AML-193 (cell line): ENCODE measurements around the gene SMAD5.

Experiments used
- DNase-seq, 2 experiments: peaks; one replicate each; lab custom pipeline; 2025; lab: John Stamatoyannopoulos, UW

SMAD5 gene

DNA sequence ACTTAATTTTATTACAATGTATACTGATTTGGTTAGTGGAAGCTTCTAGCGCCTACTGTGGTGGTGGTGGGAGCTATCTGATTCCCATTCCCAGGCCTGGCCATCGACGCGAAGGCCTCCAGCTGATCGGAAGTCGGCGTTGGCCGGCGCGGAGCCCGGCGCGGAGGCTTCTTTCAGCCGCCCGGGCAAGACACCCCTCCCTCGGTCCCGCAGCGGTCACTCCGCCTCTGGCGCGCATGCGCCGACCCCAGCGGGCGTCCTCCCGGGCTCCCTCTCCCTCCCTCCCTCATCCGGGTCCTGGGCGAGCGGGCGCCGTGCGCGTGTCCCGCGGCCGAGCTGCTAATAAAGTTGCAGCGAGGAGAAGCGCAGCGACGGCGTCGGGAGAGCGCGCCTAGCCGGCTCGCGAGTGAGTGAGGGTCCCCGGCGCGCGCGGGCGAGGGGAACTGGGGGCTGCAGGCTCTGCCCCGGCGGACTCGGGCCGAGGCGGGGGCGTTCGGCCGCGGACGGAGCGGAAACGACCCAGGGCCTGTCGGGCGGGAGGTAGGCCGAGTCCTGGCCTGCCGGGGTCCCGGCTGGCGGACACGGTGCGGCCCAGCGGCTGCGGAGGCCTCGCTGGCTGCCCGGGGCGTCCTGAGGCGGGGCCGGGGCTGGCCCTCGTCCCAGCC lies at the start of gene SMAD5:
Gene SMAD5, plus strand, starts transcription at position 289 of the 665 bp plus-strand sequence. CDS start 20,916 bp downstream, outside the sequence.
- peak; percentile 35 to 47 for DNase-seq

DNA sequence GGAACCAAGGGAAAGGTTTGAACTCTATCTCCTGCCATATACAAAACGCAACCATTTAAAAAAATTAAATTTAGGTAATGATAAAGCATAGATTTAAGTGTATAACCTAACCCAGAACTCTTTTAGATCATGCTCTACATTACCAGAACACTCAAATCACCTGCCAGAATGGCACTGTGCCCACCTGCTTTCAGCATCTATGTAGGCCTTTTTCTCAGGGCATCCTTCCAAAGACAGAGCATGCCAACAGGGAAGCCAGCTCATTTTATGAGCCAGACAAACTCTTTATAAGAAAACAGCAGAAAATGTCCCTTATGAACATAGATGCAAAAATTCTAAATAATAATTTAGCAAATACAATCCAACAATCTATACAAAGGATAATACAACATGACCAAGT lies 47.9 kb upstream of the SMAD5 start:
- no peak for DNase-seq

DNA sequence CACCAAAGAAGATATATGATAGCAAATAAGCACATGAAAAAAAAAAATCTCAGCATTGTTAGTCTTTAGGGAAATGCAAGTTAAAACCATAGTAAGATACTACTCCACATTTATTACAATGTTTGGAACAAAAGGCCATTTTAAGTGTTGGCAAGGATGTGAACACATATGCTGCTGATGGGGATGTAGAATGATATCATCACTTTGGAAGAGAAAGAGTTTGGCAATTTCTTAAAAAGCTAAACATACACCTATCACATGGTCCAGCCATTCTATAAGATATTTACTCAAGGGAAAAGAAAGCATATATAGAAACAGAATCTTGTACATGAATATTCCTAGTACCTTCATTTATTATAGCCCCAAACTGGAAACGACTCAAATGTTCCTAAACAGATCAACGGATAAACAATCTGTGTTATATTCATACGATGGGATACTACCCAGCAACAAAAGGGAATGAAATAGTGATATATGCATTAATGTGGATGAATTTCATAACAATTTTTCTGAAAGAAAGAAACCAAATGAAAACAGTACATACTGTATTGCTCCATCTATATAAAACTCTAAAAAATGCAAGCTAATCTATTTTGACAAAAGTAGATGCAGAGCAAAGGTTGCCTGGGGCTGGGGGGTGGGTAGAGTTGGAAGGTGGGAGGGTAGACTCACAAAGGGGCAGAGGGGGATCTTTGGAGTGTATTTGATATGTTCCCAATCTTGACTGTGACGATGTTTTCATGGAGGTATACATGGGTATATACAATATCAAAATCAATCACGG lies 45.7 kb upstream of the SMAD5 start:
- DNase-seq: no peak

DNA sequence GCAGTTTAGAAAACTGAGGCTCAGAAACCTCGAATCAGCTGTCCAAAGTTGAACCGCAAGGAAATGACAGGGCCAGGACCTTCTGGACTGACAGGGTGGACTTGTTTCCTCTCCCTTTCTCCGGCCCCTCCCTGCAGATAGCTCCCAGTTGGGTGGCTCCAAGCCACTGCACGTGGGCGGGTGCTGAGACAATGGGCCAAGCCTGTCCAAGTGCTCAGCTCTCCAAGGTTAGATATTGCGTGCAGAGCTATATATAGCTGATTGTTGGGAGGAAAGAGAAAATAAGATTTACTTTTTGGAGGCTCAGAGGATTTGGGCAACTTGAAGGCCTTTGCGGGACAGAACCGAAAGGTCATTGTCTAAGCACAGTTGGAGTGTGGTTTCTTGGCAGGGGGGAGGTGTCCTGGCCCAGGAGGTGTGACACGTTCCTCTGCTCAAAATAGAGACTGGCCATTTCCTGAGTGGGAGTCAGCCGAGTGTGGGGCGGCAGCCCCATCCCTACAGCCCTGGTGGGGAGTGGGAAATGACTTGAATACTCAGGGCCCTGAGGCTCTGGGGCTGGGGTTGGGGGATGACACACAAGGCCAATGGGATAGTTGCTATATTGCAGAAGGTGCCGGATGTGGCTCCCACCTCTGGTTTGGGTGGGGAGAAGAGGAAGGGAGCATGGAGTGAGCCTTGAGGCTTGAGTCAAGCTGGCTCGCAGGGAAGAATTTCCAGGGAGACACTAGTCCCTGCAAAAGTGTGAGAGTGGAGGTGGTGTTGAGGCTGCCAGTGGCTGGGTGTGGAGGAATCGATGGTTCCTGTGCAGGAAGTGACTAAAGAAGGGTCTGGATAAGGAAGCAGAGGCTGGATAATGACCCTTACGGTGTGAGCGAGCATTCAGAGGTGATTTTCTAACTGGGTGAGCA lies 44.4 kb upstream of the SMAD5 start:
- no peak for DNase-seq

DNA sequence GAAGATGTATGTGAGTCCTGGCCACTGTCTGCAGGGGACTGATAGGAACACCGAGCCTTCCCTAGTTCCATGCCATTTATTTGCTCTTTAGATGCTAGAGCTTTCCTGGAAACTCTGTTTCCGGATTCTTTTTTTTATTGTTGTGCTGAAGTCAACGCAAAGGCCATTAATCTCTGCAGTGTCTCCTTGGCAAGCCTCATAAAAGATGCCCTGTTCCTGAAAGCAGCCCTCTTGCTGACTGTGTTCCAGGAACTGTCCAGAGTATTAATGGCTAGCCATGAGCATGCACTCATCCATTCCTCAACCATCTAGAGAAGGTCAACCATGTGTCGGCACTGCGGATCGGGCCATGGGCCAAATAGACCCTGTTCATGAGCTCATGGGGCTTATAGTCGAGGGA lies 42.9 kb upstream of the SMAD5 start:
- DNase-seq: no peak

DNA sequence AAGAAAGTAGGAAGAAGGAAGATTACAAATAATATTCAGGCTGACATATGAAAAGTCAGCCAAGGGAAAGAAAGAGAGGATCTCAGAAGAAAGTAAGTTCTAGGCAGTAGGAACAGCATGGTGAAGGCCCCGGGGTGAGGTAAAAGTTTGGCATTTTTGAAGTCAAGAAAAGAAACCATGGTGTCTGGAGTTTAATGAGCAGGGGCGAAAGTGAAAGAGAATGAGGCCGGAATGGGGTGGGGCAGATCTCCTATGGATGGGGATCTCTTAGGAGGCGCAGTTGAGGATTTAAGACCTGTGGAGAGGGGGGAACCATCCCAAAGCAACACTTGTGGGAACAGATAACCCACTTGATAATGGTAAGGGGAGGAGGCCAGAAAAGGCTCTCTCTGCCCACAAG lies 42.3 kb upstream of the SMAD5 start:
- DNase-seq: no peak

DNA sequence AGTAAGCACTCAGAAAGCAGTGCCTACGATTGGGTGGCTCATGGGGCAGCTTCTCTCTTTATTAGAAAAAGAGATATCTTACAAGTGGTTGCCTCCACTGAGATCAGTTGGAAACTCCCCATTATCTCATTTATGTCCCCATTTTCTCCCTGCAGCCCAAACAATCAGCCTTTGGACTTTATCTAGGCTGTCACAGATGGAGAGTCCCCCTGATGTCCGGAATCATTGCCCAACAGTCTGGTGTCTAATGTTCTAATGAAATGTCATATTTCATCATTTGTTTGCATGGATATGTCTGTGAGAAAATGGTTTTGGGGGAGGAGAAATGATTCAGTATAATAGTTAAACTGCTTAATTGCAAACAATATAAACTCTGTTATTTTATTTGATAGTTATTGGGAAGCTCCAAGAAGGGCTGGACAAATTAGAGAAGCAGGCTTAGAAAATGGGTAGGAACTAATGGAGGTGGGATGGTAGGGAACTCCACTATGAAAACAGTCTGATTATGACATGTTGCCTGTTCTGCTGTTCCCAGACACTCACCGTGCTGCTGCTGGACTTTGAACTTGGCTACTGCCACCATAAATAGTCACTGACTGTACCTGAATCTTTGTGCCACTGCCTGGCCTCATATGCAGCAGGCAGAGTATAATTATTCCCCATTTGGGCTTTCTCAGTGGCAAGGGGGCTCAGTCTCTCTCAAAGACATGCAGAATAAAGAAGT lies 38.3 kb upstream of the SMAD5 start:
- no peak for DNase-seq

DNA sequence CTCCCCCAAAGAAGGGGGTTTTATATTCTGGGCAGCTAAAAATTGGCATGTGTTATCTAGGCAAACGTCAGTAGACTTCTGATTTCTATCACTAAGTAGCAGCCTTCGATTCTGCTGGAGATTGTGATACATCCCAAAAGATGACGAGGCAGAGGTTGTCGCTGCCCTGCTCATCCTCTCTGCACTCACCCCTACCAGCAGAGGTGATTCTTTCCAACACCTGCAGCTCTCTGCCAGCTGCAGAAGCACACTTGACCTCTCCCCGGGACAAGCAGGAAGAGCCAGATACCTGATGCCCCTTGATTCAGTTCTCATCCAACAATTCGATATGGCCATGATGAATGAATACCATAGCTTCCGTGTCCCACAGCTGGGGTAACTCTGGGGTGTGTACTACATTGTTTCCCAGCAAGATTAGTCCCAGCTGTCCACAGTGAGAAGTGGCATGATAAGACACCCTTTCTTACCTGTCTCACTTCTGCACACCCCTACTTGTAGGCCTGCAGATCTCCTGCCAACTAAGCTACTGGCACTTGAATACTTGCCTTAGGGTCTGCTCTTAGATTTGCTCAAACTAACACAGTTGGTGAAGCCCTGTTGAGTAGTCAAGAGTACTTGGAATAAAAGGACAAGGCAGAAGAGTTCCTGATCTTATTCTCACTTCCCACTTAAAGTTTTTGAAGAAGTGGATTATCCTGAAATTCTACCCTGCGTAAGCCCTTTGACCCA lies 37.6 kb upstream of the SMAD5 start:
- no peak for DNase-seq

DNA sequence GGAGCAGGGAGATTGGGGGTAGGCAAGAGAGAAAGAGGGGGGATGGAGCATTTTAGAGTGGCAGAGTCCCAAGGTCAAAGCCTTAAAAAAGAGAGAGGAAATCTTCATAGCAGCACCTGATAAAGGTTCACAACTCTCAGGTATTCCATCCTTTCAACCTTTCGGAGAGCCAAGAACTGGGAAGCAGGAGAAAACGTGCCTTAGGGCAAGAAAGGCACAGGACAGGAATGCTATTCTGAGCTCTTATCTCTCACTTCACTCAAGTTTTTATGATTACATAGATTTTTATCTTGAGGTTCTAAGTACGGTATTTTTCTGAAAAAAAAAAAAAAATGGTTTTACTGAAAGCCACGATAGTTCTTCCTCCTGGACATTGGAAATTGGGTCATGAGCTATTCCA lies 34.5 kb upstream of the SMAD5 start:
- DNase-seq: no peak

DNA sequence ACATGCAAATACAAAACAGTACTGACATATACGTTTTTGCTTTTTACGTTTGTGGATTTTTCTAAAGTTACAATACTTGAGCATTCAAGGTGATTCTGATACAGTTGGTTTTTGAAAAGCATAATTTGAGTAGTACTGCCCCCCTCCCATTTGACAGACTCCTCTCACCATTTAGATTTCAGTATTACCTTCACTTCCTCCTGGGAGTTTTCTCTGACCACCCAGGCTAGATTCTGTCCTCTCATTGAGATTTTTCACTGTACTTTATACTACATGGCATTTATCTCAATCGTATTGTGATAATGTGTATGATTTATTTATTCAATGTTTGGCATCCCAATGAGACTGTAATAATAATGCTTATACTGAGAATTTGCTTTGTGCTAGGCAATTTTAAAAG lies 32.8 kb upstream of the SMAD5 start:
- no peak for DNase-seq

DNA sequence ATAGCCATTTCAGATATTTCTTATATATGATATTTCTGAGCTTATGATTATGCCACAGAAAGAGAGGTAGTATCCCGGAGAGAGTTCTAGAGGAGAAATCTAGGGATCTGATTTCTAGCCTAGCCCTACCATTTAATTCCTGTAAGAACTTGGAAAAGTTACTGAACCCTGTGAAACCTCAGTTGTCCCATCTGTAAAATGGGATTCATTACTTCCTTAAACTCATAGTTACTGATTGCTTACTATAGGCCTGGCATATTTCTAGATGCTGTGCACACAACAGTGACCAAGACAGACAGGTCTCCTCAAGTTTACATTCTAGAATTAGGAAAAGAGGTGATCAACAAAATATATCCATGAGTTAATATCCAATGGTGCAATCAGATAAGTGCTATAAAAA lies 30.8 kb upstream of the SMAD5 start:
- DNase-seq: no peak

DNA sequence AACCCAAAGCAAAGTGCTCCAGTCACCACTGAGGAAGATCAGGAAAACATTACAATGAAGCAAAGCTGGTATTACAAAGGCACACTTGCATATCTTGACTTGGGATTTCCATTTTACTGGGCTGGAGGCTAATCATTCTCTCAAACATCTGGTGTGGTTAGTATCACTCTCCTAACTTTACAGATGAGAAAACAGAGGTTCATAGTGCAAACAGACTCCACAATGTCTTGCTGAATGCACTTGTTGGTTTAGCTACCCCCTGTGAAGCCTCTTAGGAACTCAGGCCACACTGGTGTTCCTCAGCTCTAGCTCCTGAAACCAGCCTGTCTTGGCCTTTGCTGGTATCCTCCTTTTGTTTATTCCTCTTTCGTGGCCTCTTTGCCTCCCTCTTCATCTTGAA lies 29.5 kb upstream of the SMAD5 start:
- no peak for DNase-seq

DNA sequence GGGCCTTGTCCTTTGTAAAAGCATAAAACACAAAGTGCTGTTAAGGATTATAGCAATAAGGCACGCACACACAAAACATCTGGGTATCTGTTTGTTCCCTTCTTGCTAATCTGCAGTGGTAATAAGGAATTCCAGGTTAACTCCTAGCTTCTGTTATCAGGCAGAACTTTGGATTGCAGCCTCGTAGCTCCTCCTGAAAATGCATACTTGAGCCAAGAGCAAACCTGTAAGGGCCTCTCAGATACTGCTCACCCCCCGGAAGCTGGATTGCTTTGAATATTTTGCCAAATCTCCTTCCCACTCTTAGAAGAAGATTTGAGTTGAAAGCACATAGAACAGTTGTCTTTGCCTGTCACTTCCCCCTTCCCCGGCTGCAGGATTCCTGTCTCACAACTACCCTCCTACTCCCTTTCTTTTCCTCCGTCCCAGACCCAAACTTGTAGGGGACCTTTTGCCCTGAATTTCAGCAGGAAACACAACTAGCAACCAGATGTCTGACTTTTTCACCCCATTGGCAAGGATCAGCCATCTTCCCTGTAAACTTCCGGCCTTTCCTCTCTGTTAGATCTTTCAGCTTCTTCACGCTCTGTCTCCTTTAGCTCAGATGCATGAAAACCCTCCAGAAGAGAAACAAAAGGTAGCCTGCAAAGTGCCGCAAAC lies 28.2 kb upstream of the SMAD5 start:
- DNase-seq: no peak

DNA sequence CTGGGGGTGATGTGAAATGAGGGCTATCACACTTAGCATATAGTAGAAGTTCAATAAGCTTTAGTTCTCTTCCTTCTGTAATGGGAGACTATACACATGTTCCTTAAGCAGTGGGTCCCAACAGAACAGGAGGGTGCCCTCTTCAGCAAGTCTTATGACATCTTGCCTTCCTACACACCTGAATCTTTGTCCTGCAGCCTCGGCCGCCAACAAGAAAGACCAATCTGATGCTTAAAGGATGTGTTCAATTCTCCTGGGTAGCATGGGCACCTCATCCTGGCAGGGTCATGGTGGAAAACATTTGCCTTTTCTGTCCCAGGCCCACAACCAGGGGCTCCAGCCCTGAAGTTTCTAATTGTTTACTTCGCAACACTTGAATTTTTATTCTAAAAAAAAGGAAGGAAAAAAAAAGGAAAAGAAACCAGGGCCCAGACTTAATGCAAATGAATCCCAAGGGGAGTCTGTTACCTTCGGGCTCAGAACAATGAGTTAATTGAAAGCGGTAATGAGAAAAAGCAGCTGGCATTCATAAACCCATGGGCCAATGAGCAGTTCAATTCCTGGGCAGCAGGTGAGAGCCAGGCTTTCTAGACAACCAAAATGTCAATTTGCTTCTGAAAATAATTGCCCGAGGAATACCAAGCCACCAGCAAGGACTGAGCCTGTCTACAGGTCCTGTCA lies 26.2 kb upstream of the SMAD5 start:
- DNase-seq: no peak

DNA sequence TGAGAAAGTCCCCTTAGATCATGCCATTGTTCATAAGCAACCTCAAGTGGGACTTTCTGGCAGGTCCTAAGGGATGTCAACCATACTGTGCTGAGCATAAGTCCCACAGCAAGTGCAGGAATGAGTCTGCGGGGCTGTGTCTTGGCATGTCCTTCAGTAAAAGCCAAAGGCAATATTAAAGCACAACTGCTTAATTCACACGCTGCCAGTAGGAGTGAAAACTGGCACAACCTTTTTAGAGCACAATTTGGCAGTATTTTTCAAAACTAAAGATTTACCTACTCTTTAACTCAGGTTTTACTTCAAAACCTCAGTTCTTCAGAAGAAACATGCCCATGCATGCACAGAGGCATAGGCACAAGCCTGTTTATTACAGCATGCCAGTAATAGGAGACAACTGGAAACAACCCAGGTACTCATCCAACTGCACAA lies 24.4 kb upstream of the SMAD5 start:
- DNase-seq: no peak

DNA sequence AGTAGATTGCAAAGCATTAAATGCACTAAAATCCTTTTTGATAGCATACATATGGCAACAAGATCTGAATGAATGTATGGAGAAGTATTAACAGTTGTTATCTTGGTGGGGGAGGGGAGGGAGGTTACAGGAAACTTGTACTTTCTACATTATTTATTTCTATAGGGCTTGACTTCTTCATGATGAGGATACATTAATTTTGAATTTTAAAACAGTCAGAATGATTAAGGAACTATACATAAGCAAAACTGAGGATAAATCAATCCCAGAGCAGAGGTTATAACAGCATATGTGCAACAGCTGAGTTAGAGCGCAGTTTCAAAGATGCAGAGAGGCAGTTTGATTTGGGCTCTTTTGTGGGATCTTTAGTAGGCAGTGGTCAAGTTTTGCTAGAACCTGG lies 23.9 kb upstream of the SMAD5 start:
- no peak for DNase-seq

DNA sequence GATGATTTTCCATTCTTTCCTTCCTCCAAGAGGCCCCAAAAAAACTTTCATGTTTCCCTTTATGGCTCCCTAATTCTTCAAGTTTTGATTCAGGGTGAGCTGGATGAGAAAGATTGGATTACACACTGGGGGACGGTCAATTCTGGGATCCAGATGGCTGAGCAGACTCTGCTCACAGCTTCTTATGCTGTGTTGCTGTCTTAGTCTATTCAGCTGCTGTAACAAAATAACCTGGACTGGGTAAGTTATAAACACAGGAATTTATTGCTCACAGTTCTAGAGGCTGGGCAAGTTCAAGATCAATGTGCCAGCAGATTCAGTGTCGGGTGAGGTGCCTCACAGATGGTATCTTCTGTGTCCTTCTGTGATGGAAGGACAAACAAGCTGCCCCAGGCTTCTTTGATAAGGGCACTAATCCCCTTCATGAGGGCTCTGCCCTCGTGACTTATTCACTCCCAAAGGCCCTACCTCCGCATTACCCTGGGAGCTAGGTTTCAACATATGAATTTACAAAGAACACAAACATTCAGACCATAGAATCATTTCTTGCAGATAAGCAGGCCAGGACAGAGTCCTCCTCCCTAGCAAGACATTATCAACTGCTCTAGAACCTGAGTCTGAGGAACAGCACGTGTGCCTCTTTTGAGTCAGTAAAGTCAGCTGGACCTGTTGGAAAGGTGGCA lies 23.1 kb upstream of the SMAD5 start:
- no peak for DNase-seq

DNA sequence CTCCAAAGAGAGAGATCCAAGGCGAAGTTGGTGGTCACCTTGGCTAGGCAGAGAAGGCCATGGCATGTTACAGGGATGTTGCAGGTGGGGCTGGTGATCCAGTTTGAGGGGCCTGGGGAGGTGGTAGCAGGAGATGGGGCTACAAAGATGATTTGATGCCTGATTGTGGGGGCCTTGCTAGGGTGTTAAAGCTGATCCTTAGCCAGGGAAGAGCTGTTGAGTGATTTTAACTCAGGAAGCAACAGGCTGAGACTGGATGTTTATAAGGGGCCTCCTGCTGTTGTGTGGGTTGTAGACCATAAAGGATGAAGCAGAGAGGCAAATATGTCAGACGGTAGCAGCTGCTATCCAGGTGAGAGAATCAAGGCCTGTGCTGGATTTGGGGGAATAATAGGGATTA lies 19.0 kb upstream of the SMAD5 start:
- DNase-seq: no peak

DNA sequence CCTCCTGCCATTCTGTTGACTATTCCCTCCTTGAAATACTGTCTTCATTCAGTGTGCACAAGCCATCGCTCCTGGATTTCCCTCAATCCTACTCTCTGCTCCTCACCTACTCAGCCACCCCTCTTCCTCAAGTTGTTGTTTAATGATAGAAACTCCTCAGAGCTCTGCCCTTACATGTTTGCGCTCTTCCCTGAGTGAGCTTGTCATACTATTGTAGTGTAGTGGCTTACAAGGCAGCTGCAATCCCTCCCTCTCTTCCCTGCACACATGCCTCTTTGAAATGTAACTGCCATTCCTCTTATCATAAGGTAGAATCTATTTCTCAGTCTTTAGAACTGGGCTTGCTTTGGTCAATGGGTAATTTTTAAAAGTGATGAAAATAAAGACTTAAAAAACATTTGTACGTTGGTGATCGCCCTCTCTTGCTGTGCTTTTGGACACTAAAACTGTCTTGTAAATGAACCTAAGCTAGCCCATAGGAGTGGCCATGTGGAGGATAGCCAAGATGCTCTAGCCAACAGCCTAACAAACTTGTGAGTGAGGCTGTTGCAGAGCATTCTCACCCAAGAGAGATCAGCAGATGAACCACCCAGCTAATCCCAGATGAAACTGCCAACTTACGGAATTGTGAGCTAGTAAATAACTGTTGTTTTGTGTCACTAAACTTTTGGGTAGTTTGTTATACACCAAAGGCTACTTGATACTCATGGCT lies 18.1 kb upstream of the SMAD5 start:
- DNase-seq: no peak
